HepG2 (cell line): Measurements from ENCODE around the gene RAB29.

Source experiments
- BCL6 ChIP-seq: IDR thresholded peaks from 2 replicates; pipeline ENCODE4 v1.6.1; 2016; ENCODE audit warnings: missing genetic modification reagents, missing compliant biosample characterization
- EP300 ChIP-seq, 3 experiments: sonication (generic) in 1 of 3; formaldehyde crosslinking in 1 of 3; IDR thresholded peaks; 2 replicates each; pipeline versions ENCODE4 v1.5.1 to v1.6.1; 2011 to 2020; ENCODE audit warnings: low read depth in 2 of 3, low read length in 2 of 3, borderline replicate concordance in 1 of 3, improper control_type of control experiment in 1 of 3, mild to moderate bottlenecking in 1 of 3, missing genetic modification reagents in 1 of 3, moderate library complexity in 1 of 3
- MAFK ChIP-seq, 2 experiments: IDR thresholded peaks in 1 of 2; conservative IDR thresholded peaks in 1 of 2; 2 replicates each; pipeline ENCODE4 v1.6.1; 2011; ENCODE audit warnings: improper control_type of control experiment in 2 of 2, low read length in 2 of 2
- NFYB ChIP-seq: sonication (generic); formaldehyde crosslinking; IDR thresholded peaks from 2 replicates; pipeline ENCODE4 v1.4.0; 2020; ENCODE audit warnings: missing genetic modification reagents
- ZNF616 ChIP-seq: sonication (generic); formaldehyde crosslinking; IDR thresholded peaks from 2 replicates; pipeline ENCODE4 v1.5.0; 2020; ENCODE audit warnings: low read depth, mild to moderate bottlenecking, missing genetic modification reagents
- ZNF674 ChIP-seq: sonication (generic); formaldehyde crosslinking; IDR thresholded peaks from 2 replicates; pipeline ENCODE4 v1.5.0; 2020; ENCODE audit warnings: low read depth, mild to moderate bottlenecking, missing genetic modification reagents

- TF ChIP-seq EP300 (IDR thresholded peaks at IDR 0.05; ENCODE audit: low read depth in 2 of 2, low read length in 2 of 2) (no peak), EP300 (CRISPR knock-in tag; IDR thresholded peaks at IDR 0.05; ENCODE audit: borderline replicate concordance) (no peak), ZNF674 (CRISPR knock-in tag) (no peak), ZNF616 (CRISPR knock-in tag) (no peak), NFYB (CRISPR knock-in tag) (no peak), BCL6 (CRISPR knock-in tag) (no peak), MAFK (conservative IDR thresholded peaks at IDR 0.05 in 1 of 2, IDR thresholded peaks at IDR 0.05 in 1 of 2; ENCODE audit: low read length in 2 of 2) (no peak)
These were observed 28.7 kb upstream of the RAB29 start for GRCh38 chr1:205803986-205804385.
